ENCODE results near the gene CLPTM1. TPM values are rescaled to one million over a fixed set of nuclear protein-coding genes. Genes with fewer than 3 reads are reported as not detected.

The CLPTM1 gene
- total RNA-seq, 1 donor = 45.2 TPM

DNA sequence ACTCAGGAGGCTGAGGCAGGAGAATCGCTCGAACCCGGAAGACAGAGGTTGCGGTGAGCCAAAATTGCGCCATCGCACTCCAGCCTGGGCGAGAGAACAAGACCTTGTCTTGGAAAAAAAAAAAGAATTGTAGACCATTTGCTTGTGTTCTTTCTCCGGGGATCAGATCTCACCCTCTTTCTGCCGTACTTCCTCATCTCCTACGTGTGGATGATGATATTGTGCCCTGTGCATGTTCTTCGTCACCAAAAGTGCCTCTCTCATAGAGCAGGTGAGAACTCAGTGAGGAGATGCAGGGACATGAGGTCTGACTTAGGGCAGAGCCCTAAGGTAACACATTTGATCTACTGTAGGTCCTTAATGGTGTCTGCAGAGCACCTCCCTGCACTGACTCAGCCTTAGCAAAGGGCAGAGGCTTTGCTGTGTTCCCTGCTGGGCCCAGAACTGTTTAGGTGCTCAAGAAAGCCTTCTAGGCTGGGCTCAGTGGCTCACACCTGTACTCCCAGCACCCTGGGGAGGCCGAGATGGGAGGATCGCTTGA, 8.1 kb upstream of the CLPTM1 start:
- H3K27me3 ChIP-seq (ENCODE audit: insufficient read depth, low read length) = no peaks in the 10 kb centered on the region

DNA sequence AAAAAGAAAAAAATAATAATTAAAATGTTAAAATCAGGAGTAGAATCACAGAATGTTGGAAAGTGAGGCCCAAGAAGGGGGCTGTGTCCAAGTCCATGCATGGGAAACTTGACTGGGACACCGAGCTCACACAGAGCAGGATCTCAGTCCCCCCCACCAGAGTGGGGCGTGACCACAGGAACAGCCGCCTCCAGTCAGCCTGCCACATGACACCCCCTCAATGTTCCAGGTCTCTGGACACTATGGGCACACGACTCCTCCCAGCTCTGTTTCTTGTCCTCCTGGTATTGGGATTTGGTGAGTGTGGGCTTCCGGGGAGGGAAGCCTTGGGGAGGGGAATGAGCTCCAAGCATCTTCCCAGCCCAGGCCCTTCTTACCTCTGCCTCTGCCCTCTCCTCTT, 6.9 kb upstream of the CLPTM1 start:
- peaks cover 12% of the 10 kb centered on the region for H3K4me1 ChIP-seq (ENCODE audit: insufficient read depth, low read length)
- peaks cover 6% of the 10 kb centered on the region for H3K36me3 ChIP-seq (ENCODE audit: insufficient read depth, low read length)
- H3K79me2 ChIP-seq (ENCODE audit: insufficient read depth, low read length) = no peaks in the 10 kb centered on the region
- TF ChIP-seq, protein P1, sequence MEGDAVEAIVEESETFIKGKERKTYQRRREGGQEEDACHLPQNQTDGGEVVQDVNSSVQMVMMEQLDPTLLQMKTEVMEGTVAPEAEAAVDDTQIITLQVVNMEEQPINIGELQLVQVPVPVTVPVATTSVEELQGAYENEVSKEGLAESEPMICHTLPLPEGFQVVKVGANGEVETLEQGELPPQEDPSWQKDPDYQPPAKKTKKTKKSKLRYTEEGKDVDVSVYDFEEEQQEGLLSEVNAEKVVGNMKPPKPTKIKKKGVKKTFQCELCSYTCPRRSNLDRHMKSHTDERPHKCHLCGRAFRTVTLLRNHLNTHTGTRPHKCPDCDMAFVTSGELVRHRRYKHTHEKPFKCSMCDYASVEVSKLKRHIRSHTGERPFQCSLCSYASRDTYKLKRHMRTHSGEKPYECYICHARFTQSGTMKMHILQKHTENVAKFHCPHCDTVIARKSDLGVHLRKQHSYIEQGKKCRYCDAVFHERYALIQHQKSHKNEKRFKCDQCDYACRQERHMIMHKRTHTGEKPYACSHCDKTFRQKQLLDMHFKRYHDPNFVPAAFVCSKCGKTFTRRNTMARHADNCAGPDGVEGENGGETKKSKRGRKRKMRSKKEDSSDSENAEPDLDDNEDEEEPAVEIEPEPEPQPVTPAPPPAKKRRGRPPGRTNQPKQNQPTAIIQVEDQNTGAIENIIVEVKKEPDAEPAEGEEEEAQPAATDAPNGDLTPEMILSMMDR (IDR thresholded peaks at IDR 0.05; ENCODE audit: extremely low read depth, low read depth, low read length) = no peak
- H4K20me1 ChIP-seq (ENCODE audit: insufficient read depth, low read length) = no peaks in the 10 kb centered on the region
- no peak for DNase-seq (ENCODE audit: insufficient read length, low spot score, missing footprints)
- H3K4me2 ChIP-seq (ENCODE audit: insufficient read depth, low read length) = no peak overlapping the region
- no peak overlapping the region for H3K27ac ChIP-seq (ENCODE audit: low read depth, low read length)
- no peak overlapping the region for H3K4me3 ChIP-seq (ENCODE audit: insufficient read depth, low read length)
- H3K9me3 ChIP-seq (ENCODE audit: low read depth, low read length) = no peaks in the 10 kb centered on the region
- H3K27me3 ChIP-seq (ENCODE audit: insufficient read depth, low read length) = no peaks in the 10 kb centered on the region
- no peak overlapping the region for H2AFZ ChIP-seq (ENCODE audit: low read length)

More for the DNA sequence above, 8.1 kb upstream of the CLPTM1 start:
- no peaks in the 10 kb centered on the region for H3K79me2 ChIP-seq (ENCODE audit: insufficient read depth, low read length)
- no peak overlapping the region for H3K4me3 ChIP-seq (ENCODE audit: insufficient read depth, low read length)
- no peaks in the 10 kb centered on the region for H4K20me1 ChIP-seq (ENCODE audit: insufficient read depth, low read length)
- peak; percentile 72 for DNase-seq (ENCODE audit: insufficient read length, low spot score, missing footprints)
- H3K9me3 ChIP-seq (ENCODE audit: low read depth, low read length) = no peaks in the 10 kb centered on the region
- peaks cover 12% of the 10 kb centered on the region for H3K4me1 ChIP-seq (ENCODE audit: insufficient read depth, low read length)
- H3K4me2 ChIP-seq (ENCODE audit: insufficient read depth, low read length) = no peak overlapping the region
- no peak overlapping the region for H3K27ac ChIP-seq (ENCODE audit: low read depth, low read length)
- H3K36me3 ChIP-seq (ENCODE audit: insufficient read depth, low read length) = peaks cover 6% of the 10 kb centered on the region
- TF ChIP-seq, protein P1 (IDR thresholded peaks at IDR 0.05; ENCODE audit: extremely low read depth, low read depth, low read length) = no peak
- H2AFZ ChIP-seq (ENCODE audit: low read length) = no peak overlapping the region

DNA sequence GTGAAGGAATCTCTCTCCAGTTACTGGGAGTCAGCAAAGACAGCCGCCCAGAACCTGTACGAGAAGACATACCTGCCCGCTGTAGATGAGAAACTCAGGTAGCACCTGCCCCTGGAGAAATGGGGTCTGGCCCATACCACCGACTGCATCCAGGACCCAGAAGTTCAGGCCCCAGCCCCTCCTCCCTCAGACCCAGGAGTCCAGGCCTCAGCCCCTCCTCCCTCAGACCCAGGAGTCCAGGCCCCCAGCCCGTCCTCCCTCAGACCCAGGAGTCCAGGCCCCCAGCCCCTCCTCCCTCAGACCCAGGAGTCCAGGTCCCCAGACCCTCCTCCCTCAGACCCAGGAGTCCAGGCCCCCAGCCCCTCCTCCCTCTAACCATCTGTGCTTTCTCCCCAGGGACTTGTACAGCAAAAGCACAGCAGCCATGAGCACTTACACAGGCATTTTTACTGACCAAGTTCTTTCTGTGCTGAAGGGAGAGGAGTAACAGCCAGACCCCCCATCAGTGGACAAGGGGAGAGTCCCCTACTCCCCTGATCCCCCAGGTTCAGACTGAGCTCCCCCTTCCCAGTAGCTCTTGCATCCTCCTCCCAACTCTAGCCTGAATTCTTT, 6.3 kb upstream of the CLPTM1 start:
- Histone ChIP-seq H3K27ac (ENCODE audit: low read depth, low read length) (no peak overlapping the region), H2AFZ (ENCODE audit: low read length) (no peak overlapping the region), H3K36me3 (ENCODE audit: insufficient read depth, low read length) (peaks cover 6% of the 10 kb centered on the region), H4K20me1 (ENCODE audit: insufficient read depth, low read length) (no peaks in the 10 kb centered on the region), H3K79me2 (ENCODE audit: insufficient read depth, low read length) (peaks cover 2% of the 10 kb centered on the region), H3K4me1 (ENCODE audit: insufficient read depth, low read length) (peaks cover 10% of the 10 kb centered on the region), H3K9me3 (ENCODE audit: low read depth, low read length) (no peaks in the 10 kb centered on the region), H3K4me3 (ENCODE audit: insufficient read depth, low read length) (no peak overlapping the region), H3K4me2 (ENCODE audit: insufficient read depth, low read length) (no peak overlapping the region), H3K27me3 (ENCODE audit: insufficient read depth, low read length) (no peaks in the 10 kb centered on the region)
- DNase-seq (ENCODE audit: insufficient read length, low spot score, missing footprints) = peak; percentile 75
- TF ChIP-seq, protein P1 (IDR thresholded peaks at IDR 0.05; ENCODE audit: extremely low read depth, low read depth, low read length) = no peak

DNA sequence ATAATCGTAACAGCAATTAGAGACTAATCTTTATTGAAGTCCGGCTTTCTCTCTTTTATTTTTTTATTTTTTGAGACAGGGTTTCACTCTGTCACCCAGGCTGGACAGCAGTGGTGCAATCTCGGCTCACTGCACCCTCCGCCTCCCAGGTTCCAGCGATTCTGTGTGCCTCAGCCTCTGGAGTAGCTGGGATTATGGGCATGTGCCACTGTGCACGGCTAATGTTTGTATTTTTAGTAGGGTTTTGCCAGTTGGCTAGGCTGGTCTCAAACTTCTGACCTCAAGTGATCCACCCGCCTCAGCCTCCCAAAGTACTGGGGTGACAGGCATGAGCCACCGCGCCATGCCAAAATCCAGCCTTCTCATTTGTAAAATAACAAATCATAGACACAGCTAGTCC, 5.6 kb upstream of the CLPTM1 start:
- no peak overlapping the region for H3K4me3 ChIP-seq (ENCODE audit: insufficient read depth, low read length)
- H3K27ac ChIP-seq (ENCODE audit: low read depth, low read length) = no peak overlapping the region
- H3K4me2 ChIP-seq (ENCODE audit: insufficient read depth, low read length) = no peak overlapping the region

More for the DNA sequence above, 5.6 kb upstream of the CLPTM1 start:
- TF ChIP-seq, protein P1 (IDR thresholded peaks at IDR 0.05; ENCODE audit: extremely low read depth, low read depth, low read length) = no peak
- no peak for DNase-seq (ENCODE audit: insufficient read length, low spot score, missing footprints)
- peaks cover 6% of the 10 kb centered on the region for H3K36me3 ChIP-seq (ENCODE audit: insufficient read depth, low read length)
- H4K20me1 ChIP-seq (ENCODE audit: insufficient read depth, low read length) = no peaks in the 10 kb centered on the region
- peaks cover 2% of the 10 kb centered on the region for H3K79me2 ChIP-seq (ENCODE audit: insufficient read depth, low read length)
- H2AFZ ChIP-seq (ENCODE audit: low read length) = no peak overlapping the region
- H3K9me3 ChIP-seq (ENCODE audit: low read depth, low read length) = no peaks in the 10 kb centered on the region
- peaks cover 16% of the 10 kb centered on the region for H3K4me1 ChIP-seq (ENCODE audit: insufficient read depth, low read length)
- H3K27me3 ChIP-seq (ENCODE audit: insufficient read depth, low read length) = no peaks in the 10 kb centered on the region

Measured in osteoblast (primary cell).